GM12873 (cell line): ENCODE results near the gene TCTN2.

Experiments
- TF ChIP-seq, protein P1 (sequence below): IDR thresholded peaks from 2 replicates; pipeline ENCODE4 v1.5.1; 2012; ENCODE audit warnings: low read depth, mild to moderate bottlenecking, moderate library complexity, low read length, control low read depth; ENCODE audit not compliant: insufficient read depth; ENCODE audit errors: missing control alignments

The TCTN2 gene

DNA sequence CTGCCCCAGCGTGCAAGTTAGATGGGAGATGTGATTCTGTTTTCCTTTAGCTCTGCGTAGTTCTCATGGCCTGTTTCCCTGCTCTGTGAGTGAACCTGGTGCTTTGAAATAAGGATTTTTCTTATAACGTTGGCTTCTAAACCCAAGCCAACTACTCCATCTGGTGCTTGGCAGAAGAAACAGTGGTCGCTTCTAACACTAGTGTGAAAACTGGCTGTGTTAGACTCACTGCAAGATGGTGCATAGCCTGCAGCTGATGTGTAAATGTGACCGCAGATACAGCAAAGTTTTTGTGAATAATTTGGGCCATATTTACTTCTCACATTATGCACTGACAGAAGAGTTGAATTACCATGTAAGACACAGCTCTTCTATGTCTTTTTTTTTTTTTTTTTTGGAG, 25.0 kb upstream of the TCTN2 start:
- TF ChIP-seq, protein P1, sequence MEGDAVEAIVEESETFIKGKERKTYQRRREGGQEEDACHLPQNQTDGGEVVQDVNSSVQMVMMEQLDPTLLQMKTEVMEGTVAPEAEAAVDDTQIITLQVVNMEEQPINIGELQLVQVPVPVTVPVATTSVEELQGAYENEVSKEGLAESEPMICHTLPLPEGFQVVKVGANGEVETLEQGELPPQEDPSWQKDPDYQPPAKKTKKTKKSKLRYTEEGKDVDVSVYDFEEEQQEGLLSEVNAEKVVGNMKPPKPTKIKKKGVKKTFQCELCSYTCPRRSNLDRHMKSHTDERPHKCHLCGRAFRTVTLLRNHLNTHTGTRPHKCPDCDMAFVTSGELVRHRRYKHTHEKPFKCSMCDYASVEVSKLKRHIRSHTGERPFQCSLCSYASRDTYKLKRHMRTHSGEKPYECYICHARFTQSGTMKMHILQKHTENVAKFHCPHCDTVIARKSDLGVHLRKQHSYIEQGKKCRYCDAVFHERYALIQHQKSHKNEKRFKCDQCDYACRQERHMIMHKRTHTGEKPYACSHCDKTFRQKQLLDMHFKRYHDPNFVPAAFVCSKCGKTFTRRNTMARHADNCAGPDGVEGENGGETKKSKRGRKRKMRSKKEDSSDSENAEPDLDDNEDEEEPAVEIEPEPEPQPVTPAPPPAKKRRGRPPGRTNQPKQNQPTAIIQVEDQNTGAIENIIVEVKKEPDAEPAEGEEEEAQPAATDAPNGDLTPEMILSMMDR = no peak

GRCh38 chr12:123648401-123648800, 22.5 kb upstream of the TCTN2 start:
- TF ChIP-seq, protein P1 = no peak

DNA sequence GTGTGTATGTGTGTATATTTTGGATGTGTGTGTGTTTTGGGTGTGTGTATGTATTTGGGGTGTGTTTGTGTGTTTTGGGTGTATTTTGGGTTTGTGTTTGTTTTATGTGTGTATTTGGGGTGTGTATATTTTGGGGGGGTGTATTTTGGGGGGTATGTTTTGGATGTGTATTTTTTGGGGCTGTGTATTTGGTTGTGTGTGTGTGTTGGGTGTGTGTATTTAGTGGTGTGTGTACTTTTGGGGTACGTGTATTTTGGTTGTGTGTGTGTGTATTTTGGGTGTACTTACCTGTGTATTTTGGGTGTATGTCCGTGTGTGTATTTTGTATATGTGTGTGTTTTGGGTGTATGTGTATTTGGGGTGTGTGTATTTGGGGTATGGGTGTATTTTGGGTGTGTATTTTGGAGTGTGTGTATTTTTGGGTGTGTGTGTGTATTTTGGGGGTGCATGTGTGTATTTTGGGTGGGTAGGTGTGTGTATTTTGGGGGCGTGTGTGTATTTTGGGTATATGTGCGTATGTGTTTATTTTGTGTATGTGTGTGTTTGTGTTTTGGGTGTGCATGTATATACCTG, 16.7 kb upstream of the TCTN2 start:
- TF ChIP-seq, protein P1 = no peak

DNA sequence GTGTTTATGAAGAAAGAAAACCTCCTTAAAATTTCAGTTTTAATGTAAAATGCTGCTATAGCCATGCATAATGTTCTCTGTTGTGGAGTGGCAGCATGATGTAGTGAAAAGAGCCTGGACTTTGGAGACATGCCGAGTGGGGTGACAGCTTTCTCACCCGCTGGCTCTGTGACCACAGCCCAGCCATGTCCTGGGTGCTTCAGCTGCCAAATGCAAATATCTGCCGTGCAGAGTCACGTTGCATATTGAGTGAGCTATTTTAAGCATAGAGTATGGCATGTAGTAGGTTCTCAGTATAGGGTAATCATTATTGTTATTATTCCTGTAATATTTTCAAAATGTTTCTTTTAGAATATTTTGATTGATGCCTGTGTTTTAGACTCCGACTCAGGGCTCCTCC, 15.5 kb upstream of the TCTN2 start:
- TF ChIP-seq, protein P1 = no peak

- TF ChIP-seq, protein P1 = no peak
Measured at GRCh38 chr12:123656392-123656791, 14.5 kb upstream of the TCTN2 start.

DNA sequence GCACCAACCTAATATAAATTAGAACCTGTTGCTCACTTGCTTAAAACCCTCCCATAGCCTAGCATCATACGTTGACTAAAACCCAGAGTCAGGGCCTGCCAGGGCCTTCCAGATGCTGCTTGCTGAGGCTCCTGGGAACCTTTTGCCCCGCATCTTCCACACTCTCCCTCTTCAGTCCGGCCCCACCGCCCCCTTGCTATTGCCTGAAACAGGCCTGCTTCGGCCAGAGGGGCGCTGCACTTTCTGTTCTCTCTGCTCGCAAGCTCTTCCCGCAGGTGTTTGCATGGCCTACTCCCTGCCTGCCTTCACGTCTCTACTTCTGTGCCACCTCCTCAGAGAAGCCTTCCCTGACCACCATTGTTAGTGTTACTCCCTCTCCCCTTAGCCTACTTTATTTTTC, 13.7 kb upstream of the TCTN2 start:
- TF ChIP-seq, protein P1 = no peak

DNA sequence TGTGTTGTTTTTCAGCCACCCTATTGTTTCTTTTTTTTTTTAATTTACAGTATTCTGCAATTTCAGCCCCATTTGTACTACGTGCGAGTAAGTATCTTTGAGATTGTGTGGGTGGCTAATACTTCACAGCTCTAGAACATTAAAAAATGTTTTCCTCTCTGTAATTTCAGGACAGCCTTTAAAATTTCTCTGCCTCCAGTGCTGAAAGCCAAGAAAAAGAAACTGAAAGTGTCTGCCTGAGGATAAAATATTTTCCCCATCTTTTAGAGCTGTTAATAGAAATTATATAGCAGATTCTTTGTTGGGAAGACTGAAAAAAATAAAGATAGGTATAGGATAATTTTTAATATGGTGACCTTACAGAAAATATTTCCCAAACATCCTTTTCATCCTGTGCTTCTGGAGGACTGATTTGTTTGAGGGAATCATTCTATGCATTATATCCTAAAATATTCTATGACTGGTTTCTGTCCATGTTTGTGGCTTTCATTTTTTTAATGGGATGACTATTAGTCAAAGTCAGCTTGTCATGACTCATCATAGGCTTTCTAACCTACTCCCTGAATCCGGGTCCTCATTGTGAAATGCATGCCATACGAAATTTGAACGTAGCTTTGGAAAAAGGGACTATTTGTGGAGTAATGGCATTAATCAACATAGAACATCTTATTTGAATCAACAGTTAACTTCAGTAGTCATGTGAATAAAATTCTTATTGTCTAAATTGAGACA, 10.8 kb upstream of the TCTN2 start:
- TF ChIP-seq, protein P1 = no peak
